Common myeloid progenitor, CD34-positive (primary cell): ENCODE measurements around the gene CUL5.
"Not testable (repeated sequence)": the region's sequence is repeated elsewhere in the genome, so short reads cannot be mapped to it uniquely, and the experiment has no call there.

Source experiments
- CTCF ChIA-PET: fragments of 350-600 bp; sonication (Branson Sonifier 250); formaldehyde crosslinking; loops from one replicate; lab custom pipeline; 2021; ENCODE audit warnings: antibody characterized with exemption; lab: Charles Lee
- POLR2A ChIA-PET: fragments of 350-600 bp; sonication (Branson Sonifier 250); formaldehyde crosslinking; loops from one replicate; lab custom pipeline; 2021; ENCODE audit warnings: antibody characterized with exemption; lab: Charles Lee
- DNase-seq, 3 donors: peaks; one replicate each; pipeline versions ENCODE4 v3.0.0 to v3.0.0-alpha.2; 2013
- H3K27ac ChIP-seq, 2 experiments: 1 replicate in 1 of 2; 2 replicates in 1 of 2; pipeline ENCODE4 v1.7.0; 2013; ENCODE audit warnings: inconsistent platforms in 2 of 2, low read length in 2 of 2, mild to moderate bottlenecking in 2 of 2, low read depth in 1 of 2, moderate library complexity in 1 of 2; ENCODE audit not compliant: severe bottlenecking in 2 of 2, insufficient read depth in 1 of 2, poor library complexity in 1 of 2
- H3K27me3 ChIP-seq, 5 experiments: replicated peaks in 2 of 5; 1 replicate in 3 of 5; 2 replicates in 2 of 5; pipeline versions ENCODE4 v1.6.1 to v1.7.0; 2013; ENCODE audit warnings: low read length in 4 of 5, mild to moderate bottlenecking in 2 of 5, moderate library complexity in 2 of 5, inconsistent platforms in 1 of 5; ENCODE audit not compliant: insufficient read depth in 5 of 5, control insufficient read depth in 4 of 5
- H3K36me3 ChIP-seq, 4 experiments: 1 replicate in 2 of 4; 2 replicates in 2 of 4; pipeline versions ENCODE4 v1.6.1 to v1.7.0; 2013; ENCODE audit warnings: low read length in 3 of 4, control low read depth in 1 of 4, mild to moderate bottlenecking in 1 of 4; ENCODE audit not compliant: control insufficient read depth in 4 of 4, insufficient read depth in 4 of 4
- H3K4me1 ChIP-seq, 4 experiments: 1 replicate in 3 of 4; 2 replicates in 1 of 4; pipeline versions ENCODE4 v1.6.1 to v1.7.1; 2013; ENCODE audit warnings: low read length in 3 of 4, mild to moderate bottlenecking in 3 of 4, control low read depth in 1 of 4, inconsistent platforms in 1 of 4, moderate library complexity in 1 of 4; ENCODE audit not compliant: control insufficient read depth in 4 of 4, insufficient read depth in 4 of 4; ENCODE audit errors: control extremely low read depth in 1 of 4
- H3K4me3 ChIP-seq, 7 experiments: 1 replicate in 4 of 7; 2 replicates in 3 of 7; pipeline versions ENCODE4 v1.5.1 to v1.7.0; 2013; ENCODE audit warnings: mild to moderate bottlenecking in 7 of 7, low read length in 6 of 7, moderate library complexity in 6 of 7, inconsistent platforms in 2 of 7, low read depth in 2 of 7, control low read depth in 1 of 7; ENCODE audit not compliant: insufficient read depth in 4 of 7, control insufficient read depth in 1 of 7; ENCODE audit errors: extremely low read depth in 1 of 7
- H3K9me3 ChIP-seq, 5 experiments: 1 replicate in 4 of 5; 2 replicates in 1 of 5; pipeline versions ENCODE4 v1.6.1 to v1.7.1; 2013; ENCODE audit warnings: low read length in 4 of 5, mild to moderate bottlenecking in 2 of 5, inconsistent platforms in 1 of 5, low read depth in 1 of 5, moderate library complexity in 1 of 5; ENCODE audit not compliant: control insufficient read depth in 4 of 5, insufficient read depth in 2 of 5; ENCODE audit errors: control extremely low read depth in 1 of 5
- WGBS: methylation state at CpG from one replicate; pipeline ENCODE4 v1.1.5; 2013; ENCODE audit not compliant: insufficient coverage; 5-methylcytosine and 5-hydroxymethylcytosine counted together

Gene CUL5

DNA sequence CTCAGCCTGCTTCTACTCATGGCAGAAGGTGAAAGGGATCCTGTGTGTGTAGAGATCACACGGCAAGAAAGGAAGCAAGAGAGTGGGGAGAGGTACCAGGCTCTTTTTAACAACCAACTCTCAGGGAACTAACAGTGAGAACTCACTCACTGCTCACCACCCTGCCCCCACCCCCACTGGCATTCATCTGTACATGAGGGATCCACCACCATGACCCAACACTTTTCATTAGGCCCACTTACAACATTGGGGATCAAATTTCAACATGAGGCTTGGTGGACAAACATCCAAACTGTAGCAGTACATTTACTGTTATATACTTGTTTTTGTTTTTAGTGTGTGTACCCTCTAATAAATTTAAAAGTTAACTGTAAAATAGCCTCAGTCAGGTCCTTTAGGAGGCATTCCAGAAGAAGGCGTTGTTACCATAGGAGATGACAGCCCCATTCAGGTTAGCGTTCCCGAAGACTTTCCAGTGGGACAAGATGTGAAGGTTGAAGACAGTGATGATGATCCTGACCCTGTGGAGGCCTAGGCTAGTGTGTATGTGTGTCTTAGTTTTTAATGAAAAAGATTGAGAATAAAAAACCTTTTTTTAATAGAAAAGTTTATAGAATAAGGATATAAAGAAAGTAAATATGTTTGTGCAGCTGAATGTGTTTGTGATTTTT is 11.3 kb downstream of the CUL5 start:
- WGBS = 100% methylated on average over 3 of the region's 4 CpGs
- H3K9me3 ChIP-seq = no peaks in the 10 kb centered on the region
- ChIA-PET CTCF (interaction anchor here (1.0 to 1.8 kb wide), 2 partner anchors 11 to 17 kb away, joined by 3 to 7 read pairs; partner anchors contain the start of gene CUL5), POLR2A (no interaction called here)
- H3K4me3 ChIP-seq = no peak overlapping the region
- peak in 2 of 3 donors; percentile 36 to 37 for DNase-seq
- H3K27ac ChIP-seq = no peak overlapping the region
- peaks cover 0 to 4% (median 2%) of the 10 kb centered on the region in 4 experiments for H3K36me3 ChIP-seq
- no peaks in the 10 kb centered on the region for H3K27me3 ChIP-seq
- H3K4me1 ChIP-seq = peaks cover 0 to 2% (median 0%) of the 10 kb centered on the region in 4 experiments

- Histone ChIP-seq H3K27me3 (no peaks in the 10 kb centered on the region), H3K4me3 (no peak overlapping the region), H3K9me3 (no peaks in the 10 kb centered on the region), H3K4me1 (peaks cover 0 to 13% (median 9%) of the 10 kb centered on the region in 4 experiments), H3K36me3 (peaks cover 0 to 8% (median 3%) of the 10 kb centered on the region in 4 experiments), H3K27ac (peak overlapping the region; percentile 12 to 37)
- POLR2A ChIA-PET = interaction anchor here (1.5 kb wide), 1 partner anchor 17 kb away, joined by 7 read pairs; the partner anchor contains the start of gene CUL5
- 85% methylated on average over 3 of the region's 5 CpGs for WGBS
- DNase-seq = peak in 2 of 3 donors; percentile 42 to 45
- CTCF ChIA-PET = interaction anchor here (2.1 kb wide), 1 partner anchor 17 kb away, joined by 12 read pairs; the partner anchor contains the start of gene CUL5
Measured at GRCh38 chr11:108025387-108026080, 16.8 kb downstream of the CUL5 start.

DNA sequence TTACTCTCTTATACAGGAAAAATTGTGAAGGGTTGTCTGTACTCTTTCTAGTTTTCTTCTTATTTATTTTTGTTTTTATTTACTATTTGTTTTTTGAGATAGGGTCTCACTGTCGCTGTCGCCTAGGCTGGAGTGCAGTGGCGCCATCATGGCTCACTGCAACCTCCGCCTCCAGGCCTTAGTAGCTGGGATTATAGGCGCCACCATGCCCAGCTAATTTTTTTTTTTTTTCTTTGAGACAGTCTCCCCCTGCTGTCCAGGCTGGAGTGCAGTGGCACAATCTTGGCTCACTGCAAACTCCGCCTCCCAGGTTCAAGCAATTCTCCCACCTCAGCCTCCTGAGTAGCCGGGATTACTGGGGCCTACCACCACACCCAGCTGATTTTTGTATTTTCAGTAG is 18.4 kb downstream of the CUL5 start:
- H3K4me3 ChIP-seq = no peak overlapping the region
- 100% methylated on average over 4 of the region's 7 CpGs for WGBS
- peaks cover 0 to 13% (median 9%) of the 10 kb centered on the region in 4 experiments for H3K4me1 ChIP-seq
- H3K9me3 ChIP-seq = no peaks in the 10 kb centered on the region
- peaks cover 0 to 12% (median 2%) of the 10 kb centered on the region in 4 experiments for H3K36me3 ChIP-seq
- no peaks in the 10 kb centered on the region for H3K27me3 ChIP-seq
- no peak overlapping the region for H3K27ac ChIP-seq
- peak in 2 of 3 donors; percentile 18 to 28 for DNase-seq
- ChIA-PET CTCF (interaction anchor here (0.7 to 1.6 kb wide), 2 partner anchors 8 to 9 kb away, joined by 4 read pairs; no protein-coding TSS in a partner anchor), POLR2A (no interaction called here)

- Histone ChIP-seq H3K4me1 (peaks cover 0 to 13% (median 9%) of the 10 kb centered on the region in 4 experiments), H3K36me3 (peaks cover 0 to 19% (median 7%) of the 10 kb centered on the region in 4 experiments)
- H3K9me3 ChIP-seq, H3K27ac ChIP-seq, H3K4me3 ChIP-seq, DNase-seq, POLR2A ChIA-PET, H3K27me3 ChIP-seq: not testable (repeated sequence)
- CTCF ChIA-PET = interaction anchor here (0.8 to 1.3 kb wide), 2 partner anchors 13 to 721 kb away, joined by 3 read pairs; no protein-coding TSS in a partner anchor
- 100% methylated on average over 1 of the region's 2 CpGs for WGBS
Measured at GRCh38 chr11:108028822-108029441, 20.2 kb downstream of the CUL5 start.

DNA sequence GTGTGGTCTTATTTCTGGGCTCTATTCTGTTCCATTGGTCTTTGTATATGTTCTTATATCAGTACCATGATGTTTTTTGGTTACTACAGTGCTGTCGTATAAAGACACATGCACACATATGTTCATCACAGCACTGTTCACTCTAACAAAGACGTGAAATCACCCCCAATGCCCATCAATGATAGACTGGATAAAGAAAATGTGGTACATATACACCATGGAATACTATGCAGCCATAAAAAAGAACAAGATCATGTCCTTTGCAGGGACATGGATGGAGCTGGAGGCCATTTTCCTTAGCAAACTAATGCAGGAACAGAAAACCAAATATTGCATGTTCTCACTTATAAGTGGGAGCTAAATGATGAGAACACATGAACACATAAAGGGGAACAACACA is 22.9 kb downstream of the CUL5 start:
- H3K4me3 ChIP-seq, H3K4me1 ChIP-seq, H3K27ac ChIP-seq, H3K27me3 ChIP-seq, H3K9me3 ChIP-seq, POLR2A ChIA-PET, DNase-seq: not testable (repeated sequence)
- no CpG with 5 or more reads among the region's 2 CpGs for WGBS
- CTCF ChIA-PET = interaction anchor here (0.7 to 1.1 kb wide), 2 partner anchors 11 to 14 kb away, joined by 3 read pairs; no protein-coding TSS in a partner anchor
- peaks cover 0 to 32% (median 22%) of the 10 kb centered on the region in 4 experiments for H3K36me3 ChIP-seq

DNA sequence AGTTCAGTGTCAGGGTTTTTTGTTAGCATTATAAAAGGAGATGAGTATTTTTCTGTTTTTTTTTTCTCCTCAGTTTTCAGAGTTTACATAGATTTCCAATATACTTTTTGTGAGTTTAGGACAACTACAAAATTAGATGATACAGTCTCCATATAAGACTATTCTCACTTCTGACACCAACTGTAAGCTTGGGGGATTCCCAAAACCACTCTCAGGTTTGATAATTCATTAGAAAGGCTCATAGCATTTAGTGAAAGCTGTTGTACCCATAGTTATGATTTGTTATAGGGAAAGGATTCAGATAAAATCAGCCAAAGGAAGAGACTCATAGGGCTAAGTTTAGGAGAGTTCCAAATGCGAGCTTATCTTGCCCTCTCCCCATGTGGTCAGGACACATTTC is 24.1 kb downstream of the CUL5 start:
- Histone ChIP-seq H3K27ac (no peak overlapping the region), H3K36me3 (peaks cover 0 to 43% (median 27%) of the 10 kb centered on the region in 4 experiments), H3K4me1 (no peaks in the 10 kb centered on the region), H3K9me3 (no peaks in the 10 kb centered on the region), H3K27me3 (no peaks in the 10 kb centered on the region), H3K4me3 (no peak overlapping the region)
- WGBS = 80% methylated on average over 1 of the region's 1 CpG
- no peak for DNase-seq
- POLR2A ChIA-PET = no interaction called here
- CTCF ChIA-PET = no interaction called here
